Measurements from ENCODE around the gene GABRB1.

The GABRB1 gene

GRCh38 chr4:47061435-47061834 is 30.1 kb downstream of the GABRB1 start:
- H3K9me2 ChIP-seq (replicated peaks; ENCODE audit: low read depth, low read length): no peaks in the 10 kb centered on the region
- H3K79me2 ChIP-seq (ENCODE audit: insufficient read depth, low read length): no peaks in the 10 kb centered on the region
- no peak overlapping the region for H3K4me2 ChIP-seq (ENCODE audit: low read depth, low read length, poor library complexity, severe bottlenecking)
- no peaks in the 10 kb centered on the region for H3K36me3 ChIP-seq (ENCODE audit: insufficient read depth, low read length)
- H3K9me3 ChIP-seq (ENCODE audit: insufficient read depth, low read depth, low read length): no peaks in the 10 kb centered on the region
- H3K4me3 ChIP-seq (ENCODE audit: low read length, poor library complexity, severe bottlenecking): no peak overlapping the region
- H2AFZ ChIP-seq (ENCODE audit: low read length): no peak overlapping the region
- H4K20me1 ChIP-seq (ENCODE audit: insufficient read depth, low read length, poor library complexity, severe bottlenecking): no peaks in the 10 kb centered on the region
- H3K4me1 ChIP-seq (ENCODE audit: insufficient read depth, low read length, poor library complexity, severe bottlenecking): no peaks in the 10 kb centered on the region
- no peak overlapping the region for H3K9ac ChIP-seq (ENCODE audit: low read depth, low read length, poor library complexity, severe bottlenecking)
- H3F3A ChIP-seq (ENCODE audit: low read depth): no peaks in the 10 kb centered on the region
- no peak for TF ChIP-seq CTCF (conservative IDR thresholded peaks at IDR 0.05; ENCODE audit: low read length)
- no peak for TF ChIP-seq EZH2phosphoT487 (IDR thresholded peaks at IDR 0.05; ENCODE audit: borderline replicate concordance)
- no peaks in the 10 kb centered on the region for H3K27me3 ChIP-seq (ENCODE audit: insufficient read depth, low read length, poor library complexity, severe bottlenecking)

- Histone ChIP-seq H3F3A (ENCODE audit: low read depth) (no peaks in the 10 kb centered on the region), H3K27me3 (ENCODE audit: insufficient read depth, low read length, poor library complexity, severe bottlenecking) (no peaks in the 10 kb centered on the region), H3K4me2 (ENCODE audit: low read depth, low read length, poor library complexity, severe bottlenecking) (no peak overlapping the region), H3K4me1 (ENCODE audit: insufficient read depth, low read length, poor library complexity, severe bottlenecking) (no peaks in the 10 kb centered on the region), H3K9me3 (ENCODE audit: insufficient read depth, low read depth, low read length) (no peaks in the 10 kb centered on the region), H3K9ac (ENCODE audit: low read depth, low read length, poor library complexity, severe bottlenecking) (no peak overlapping the region), H3K4me3 (ENCODE audit: low read length, poor library complexity, severe bottlenecking) (no peak overlapping the region), H3K79me2 (ENCODE audit: insufficient read depth, low read length) (no peaks in the 10 kb centered on the region), H3K9me2 (replicated peaks; ENCODE audit: low read depth, low read length) (no peaks in the 10 kb centered on the region), H3K36me3 (ENCODE audit: insufficient read depth, low read length) (no peaks in the 10 kb centered on the region), H2AFZ (ENCODE audit: low read length) (no peak overlapping the region), H4K20me1 (ENCODE audit: insufficient read depth, low read length, poor library complexity, severe bottlenecking) (no peaks in the 10 kb centered on the region)
- TF ChIP-seq EZH2phosphoT487 (IDR thresholded peaks at IDR 0.05; ENCODE audit: borderline replicate concordance) (no peak), CTCF (conservative IDR thresholded peaks at IDR 0.05; ENCODE audit: low read length) (no peak)
Measured at GRCh38 chr4:47065051-47065481, 33.7 kb downstream of the GABRB1 start.

GRCh38 chr4:47068986-47069385 is 37.6 kb downstream of the GABRB1 start:
- Histone ChIP-seq H3K9me3 (ENCODE audit: insufficient read depth, low read depth, low read length) (no peaks in the 10 kb centered on the region), H3K36me3 (ENCODE audit: insufficient read depth, low read length) (no peaks in the 10 kb centered on the region), H3K9me2 (replicated peaks; ENCODE audit: low read depth, low read length) (no peaks in the 10 kb centered on the region), H2AFZ (ENCODE audit: low read length) (no peak overlapping the region), H3K4me2 (ENCODE audit: low read depth, low read length, poor library complexity, severe bottlenecking) (no peak overlapping the region), H3K79me2 (ENCODE audit: insufficient read depth, low read length) (no peaks in the 10 kb centered on the region), H3K27me3 (ENCODE audit: insufficient read depth, low read length, poor library complexity, severe bottlenecking) (no peaks in the 10 kb centered on the region), H3K9ac (ENCODE audit: low read depth, low read length, poor library complexity, severe bottlenecking) (no peak overlapping the region), H3K4me1 (ENCODE audit: insufficient read depth, low read length, poor library complexity, severe bottlenecking) (no peaks in the 10 kb centered on the region), H3F3A (ENCODE audit: low read depth) (no peaks in the 10 kb centered on the region), H3K4me3 (ENCODE audit: low read length, poor library complexity, severe bottlenecking) (no peak overlapping the region), H4K20me1 (ENCODE audit: insufficient read depth, low read length, poor library complexity, severe bottlenecking) (no peaks in the 10 kb centered on the region)
- TF ChIP-seq CTCF (conservative IDR thresholded peaks at IDR 0.05; ENCODE audit: low read length) (no peak), EZH2phosphoT487 (IDR thresholded peaks at IDR 0.05; ENCODE audit: borderline replicate concordance) (no peak)

Data from Loucy (cell line).